Karpas-422 (cell line): ENCODE results near the gene MFSD6. TPM values are rescaled to one million over a fixed set of nuclear protein-coding genes. Genes with fewer than 3 reads are reported as not detected.
"Not testable (repeated sequence)": the region's sequence is repeated elsewhere in the genome, so short reads cannot be mapped to it uniquely, and the experiment has no call there.

ENCODE experiments used
- DNase-seq: peaks from one replicate; pipeline ENCODE4 v3.0.0-alpha.2; 2015
- H2AFZ ChIP-seq: fragments of 200-600 bp; sonication (generic); 2 replicates; pipeline ENCODE4 v1.6.1; 2014; ENCODE audit warnings: antibody characterized with exemption, low read length, mixed read lengths
- H3K27ac ChIP-seq: fragments of 200-600 bp; sonication (generic); 2 replicates; pipeline ENCODE4 v1.5.1; 2014; ENCODE audit warnings: mild to moderate bottlenecking, low read length, moderate library complexity
- H3K27me3 ChIP-seq: fragments of 200-600 bp; sonication (generic); 2 replicates; pipeline ENCODE4 v1.6.1; 2014; ENCODE audit warnings: low read length, mixed read lengths
- H3K36me3 ChIP-seq: fragments of 200-600 bp; sonication (generic); 2 replicates; pipeline ENCODE4 v1.6.1; 2014; ENCODE audit warnings: low read length, mixed read lengths; ENCODE audit not compliant: insufficient read depth
- H3K4me1 ChIP-seq: fragments of 200-600 bp; sonication (generic); 2 replicates; pipeline ENCODE4 v1.6.1; 2014; ENCODE audit warnings: mild to moderate bottlenecking, low read length, mixed read lengths
- H3K4me2 ChIP-seq: fragments of 200-600 bp; sonication (generic); 2 replicates; pipeline ENCODE4 v1.6.1; 2014; ENCODE audit warnings: low read length, low read depth, mild to moderate bottlenecking; ENCODE audit not compliant: poor library complexity, severe bottlenecking
- H3K4me3 ChIP-seq: fragments of 200-600 bp; sonication (generic); 2 replicates; pipeline ENCODE4 v1.5.1; 2014; ENCODE audit warnings: mild to moderate bottlenecking, antibody characterized with exemption, low read length, mixed read lengths
- H3K79me2 ChIP-seq: fragments of 200-600 bp; sonication (generic); 2 replicates; pipeline ENCODE4 v1.6.1; 2014; ENCODE audit warnings: mild to moderate bottlenecking, low read length, mixed read lengths
- H3K9ac ChIP-seq: fragments of 200-600 bp; sonication (generic); 2 replicates; pipeline ENCODE4 v1.6.0; 2014; ENCODE audit warnings: low read length
- H3K9me2 ChIP-seq: fragments of 200-600 bp; sonication (generic), shearing (Covaris generic); replicated peaks from 2 replicates; pipeline ENCODE4 v1.6.0; 2014; ENCODE audit warnings: mild to moderate bottlenecking, low read length, moderate library complexity; ENCODE audit not compliant: insufficient read depth
- H3K9me3 ChIP-seq: fragments of 300-700, 200-600 bp; sonication (generic); 2 replicates; pipeline ENCODE4 v1.6.1; 2014; ENCODE audit warnings: low read length, mixed read lengths
- H4K20me1 ChIP-seq: fragments of 200-600 bp; sonication (generic); 2 replicates; pipeline ENCODE4 v1.6.1; 2014; ENCODE audit warnings: mild to moderate bottlenecking, antibody characterized with exemption, low read length, low read depth; ENCODE audit not compliant: insufficient read depth
- total RNA-seq: library from RNA; depleted of rRNA; stranded (reverse); fragments of >200 nt; shearing (Covaris generic); gene quantifications from 2 replicates; pipeline ENCODE4 v1.2.3, GENCODE V29; 2014; ENCODE audit warnings: low replicate concordance

MFSD6 gene
- total RNA-seq, 1 experiment from 2014 or later, result 65.9 TPM

DNA sequence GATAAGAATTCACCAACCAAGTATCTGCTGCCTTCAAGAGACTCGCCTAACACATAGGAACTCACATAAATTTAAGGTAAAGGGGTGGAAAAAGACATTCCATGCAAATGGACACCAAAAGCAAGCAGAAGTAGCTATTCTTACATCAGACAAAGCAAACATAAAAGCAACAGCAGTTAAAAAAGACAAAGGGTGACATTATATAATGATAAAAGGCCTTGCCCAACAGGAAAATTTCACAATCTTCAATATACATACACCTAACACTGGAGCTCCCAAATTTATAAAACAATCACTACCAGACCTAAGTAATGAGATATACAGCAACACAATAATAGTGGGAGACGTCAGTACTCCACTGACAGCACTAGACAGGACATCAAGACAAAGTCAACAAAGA, 84.9 kb downstream of the MFSD6 start:
- no peak overlapping the region for H3K4me2 ChIP-seq
- H3K79me2 ChIP-seq, result peaks cover 30% of the 10 kb centered on the region
- H3K4me1 ChIP-seq, result no peaks in the 10 kb centered on the region
- no peaks in the 10 kb centered on the region; the same call in 1 of the 2 replicates for H3K9me3 ChIP-seq
- H3K27ac ChIP-seq, result no peak overlapping the region
- no peak for DNase-seq
- H4K20me1 ChIP-seq, result no peaks in the 10 kb centered on the region
- no peak overlapping the region for H3K4me3 ChIP-seq
- no peaks in the 10 kb centered on the region for H3K27me3 ChIP-seq
- H3K9me2 ChIP-seq, result no peaks in the 10 kb centered on the region
- H3K36me3 ChIP-seq, result peaks cover 49% of the 10 kb centered on the region
- H2AFZ ChIP-seq, result no peak overlapping the region
- no peak overlapping the region for H3K9ac ChIP-seq

- H3K9me3 ChIP-seq, H3K4me1 ChIP-seq, DNase-seq: not testable (repeated sequence)
Measured at GRCh38 chr2:190494600-190495227, 86.6 kb downstream of the MFSD6 start.

DNA sequence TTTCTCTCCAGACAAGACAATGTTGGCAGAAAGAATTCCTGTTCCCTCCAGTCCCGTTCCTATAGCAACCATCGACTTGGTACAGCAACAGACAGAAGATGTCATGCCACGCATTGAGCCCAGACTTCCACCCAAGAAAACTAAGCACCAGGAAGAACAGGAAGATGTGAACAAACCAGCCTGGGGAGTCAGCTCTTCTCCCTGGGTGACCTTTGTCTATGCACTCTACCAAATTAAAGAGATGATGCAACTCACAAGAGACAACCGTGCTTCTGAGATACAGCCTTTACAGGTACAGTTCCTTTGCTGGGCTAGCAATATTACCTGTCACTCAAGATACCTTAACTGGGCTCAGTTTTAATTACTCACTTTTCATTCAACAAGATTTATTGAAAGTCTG, 89.3 kb downstream of the MFSD6 start:
- DNase-seq, result no peak
- H3K9me2 ChIP-seq, result no peaks in the 10 kb centered on the region

More at GRCh38 chr2:190494600-190495227, 86.6 kb downstream of the MFSD6 start:
- H3K79me2 ChIP-seq, result peaks cover 20% of the 10 kb centered on the region
- H3K27me3 ChIP-seq, H4K20me1 ChIP-seq, H3K9me2 ChIP-seq, H3K4me2 ChIP-seq, H3K9ac ChIP-seq, H2AFZ ChIP-seq, H3K27ac ChIP-seq, H3K4me3 ChIP-seq: not testable (repeated sequence)
- peaks cover 43% of the 10 kb centered on the region for H3K36me3 ChIP-seq

DNA sequence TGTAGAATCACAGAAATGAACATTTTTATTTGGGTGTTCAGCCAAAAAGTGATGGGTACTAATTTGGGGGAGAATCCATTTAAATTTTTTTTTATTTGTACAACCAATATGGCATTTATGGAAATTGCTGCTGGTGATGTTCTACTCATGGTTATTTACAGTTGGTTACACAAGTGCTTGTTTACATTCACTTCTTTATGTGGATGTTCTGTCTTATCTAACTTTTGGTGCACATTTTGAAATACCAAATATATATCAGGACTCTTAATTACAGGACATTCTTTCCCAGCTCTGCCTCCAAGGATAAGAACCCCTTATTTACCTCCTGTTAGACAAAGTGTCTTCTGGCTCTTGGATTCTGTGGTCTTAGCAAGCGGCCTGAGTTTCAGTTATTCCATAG, 91.1 kb downstream of the MFSD6 start:
- Histone ChIP-seq H3K27me3 (no peaks in the 10 kb centered on the region), H3K36me3 (peaks cover 49% of the 10 kb centered on the region; the same call in 1 of the 2 replicates), H3K4me1 (no peaks in the 10 kb centered on the region), H3K4me3 (no peak overlapping the region), H3K9me2 (no peaks in the 10 kb centered on the region), H3K79me2 (no peaks in the 10 kb centered on the region; the same call in 1 of the 2 replicates), H3K4me2 (no peak overlapping the region), H4K20me1 (no peaks in the 10 kb centered on the region), H3K27ac (no peak overlapping the region), H3K9me3 (no peaks in the 10 kb centered on the region), H3K9ac (no peak overlapping the region), H2AFZ (no peak overlapping the region)
- no peak for DNase-seq

More for the DNA sequence above, 89.3 kb downstream of the MFSD6 start:
- Histone ChIP-seq H2AFZ (no peak overlapping the region), H3K4me3 (no peak overlapping the region), H3K36me3 (peaks cover 36% of the 10 kb centered on the region; the same call in 1 of the 2 replicates), H3K9me3 (no peaks in the 10 kb centered on the region), H3K4me2 (no peak overlapping the region), H3K4me1 (no peaks in the 10 kb centered on the region), H3K9ac (no peak overlapping the region), H3K79me2 (peaks cover 3% of the 10 kb centered on the region), H4K20me1 (no peaks in the 10 kb centered on the region), H3K27me3 (no peaks in the 10 kb centered on the region), H3K27ac (no peak overlapping the region)

DNA sequence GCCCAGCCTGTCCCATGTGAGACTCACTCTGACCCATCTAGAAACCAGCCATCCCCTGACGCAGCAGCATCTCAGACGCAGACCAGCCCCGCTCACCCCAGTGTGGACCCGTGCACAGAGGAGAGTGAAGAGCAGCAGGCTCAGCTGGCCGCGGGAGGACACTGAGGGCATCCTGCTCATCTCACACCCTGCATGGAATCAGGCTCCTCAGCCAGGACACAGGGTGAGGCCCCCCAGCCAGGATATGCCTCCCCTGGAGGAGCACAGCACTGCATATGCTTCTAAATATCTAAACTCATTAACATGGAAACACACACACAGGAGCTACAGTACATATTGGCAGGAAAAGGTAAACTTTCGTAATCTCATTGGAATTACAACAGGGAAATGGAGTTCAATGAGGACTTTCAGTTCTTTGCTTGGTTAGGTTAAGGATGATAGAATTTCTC, 91.9 kb downstream of the MFSD6 start:
- Histone ChIP-seq H3K9ac (no peak overlapping the region), H3K4me3 (no peak overlapping the region), H3K27me3 (no peaks in the 10 kb centered on the region), H3K9me2 (no peaks in the 10 kb centered on the region), H3K36me3 (peaks cover 55% of the 10 kb centered on the region; the same call in 1 of the 2 replicates), H3K4me1 (no peaks in the 10 kb centered on the region), H3K9me3 (no peaks in the 10 kb centered on the region), H3K27ac (no peak overlapping the region), H4K20me1 (no peaks in the 10 kb centered on the region), H3K4me2 (no peak overlapping the region), H3K79me2 (no peaks in the 10 kb centered on the region; the same call in 1 of the 2 replicates), H2AFZ (no peak overlapping the region)
- DNase-seq, result no peak

GRCh38 chr2:190501231-190501630, 93.1 kb downstream of the MFSD6 start:
- Histone ChIP-seq H3K27ac (no peak overlapping the region), H3K4me2 (no peak overlapping the region), H3K9ac (no peak overlapping the region), H3K9me3 (no peaks in the 10 kb centered on the region), H3K4me1 (peaks cover 3% of the 10 kb centered on the region), H3K9me2 (no peaks in the 10 kb centered on the region), H3K79me2 (no peaks in the 10 kb centered on the region; the same call in 1 of the 2 replicates), H2AFZ (no peak overlapping the region), H3K36me3 (peaks cover 67% of the 10 kb centered on the region; the same call in 1 of the 2 replicates), H3K4me3 (no peak overlapping the region), H3K27me3 (no peaks in the 10 kb centered on the region), H4K20me1 (no peaks in the 10 kb centered on the region)
- DNase-seq, result no peak

- H3K27ac ChIP-seq, result no peak overlapping the region
- H3K9ac ChIP-seq, result no peak overlapping the region
- no peak overlapping the region for H2AFZ ChIP-seq
- peaks cover 70% of the 10 kb centered on the region; the same call in 1 of the 2 replicates for H3K36me3 ChIP-seq
- H3K27me3 ChIP-seq, result no peaks in the 10 kb centered on the region
- H3K79me2 ChIP-seq, result no peaks in the 10 kb centered on the region; the same call in 1 of the 2 replicates
- no peak overlapping the region for H3K4me2 ChIP-seq
- no peaks in the 10 kb centered on the region for H3K9me3 ChIP-seq
- peaks cover 9% of the 10 kb centered on the region for H3K4me1 ChIP-seq
- H4K20me1 ChIP-seq, result no peaks in the 10 kb centered on the region
- DNase-seq, result no peak
- H3K9me2 ChIP-seq, result no peaks in the 10 kb centered on the region
- H3K4me3 ChIP-seq, result no peak overlapping the region
Measured at GRCh38 chr2:190501702-190502407, 93.7 kb downstream of the MFSD6 start.

DNA sequence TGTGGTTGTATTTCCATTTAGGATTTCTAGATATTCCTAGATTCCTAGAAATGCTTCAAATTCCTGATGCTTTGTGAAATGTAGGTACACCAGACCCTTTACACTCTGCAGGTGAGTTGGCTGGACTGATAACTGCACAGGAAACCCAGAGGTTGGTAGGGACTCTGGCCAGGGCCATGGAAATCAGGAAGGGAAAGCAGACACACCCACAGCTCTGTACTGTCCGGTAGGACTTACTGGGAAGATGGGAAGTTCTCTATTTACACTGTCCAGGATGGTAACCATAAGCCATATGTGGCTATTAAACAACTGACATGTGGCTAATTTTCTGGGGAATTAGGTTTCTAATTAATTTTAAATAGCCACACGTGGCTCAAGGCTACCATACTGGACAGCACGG, 94.9 kb downstream of the MFSD6 start:
- H3K4me1 ChIP-seq, result peaks cover 20% of the 10 kb centered on the region
- no peaks in the 10 kb centered on the region for H3K9me3 ChIP-seq
- peaks cover 64% of the 10 kb centered on the region; the same call in 1 of the 2 replicates for H3K36me3 ChIP-seq
- H3K4me3 ChIP-seq, result no peak overlapping the region
- H4K20me1 ChIP-seq, result no peaks in the 10 kb centered on the region
- H2AFZ ChIP-seq, result no peak overlapping the region
- H3K4me2 ChIP-seq, result no peak overlapping the region
- H3K9ac ChIP-seq, result no peak overlapping the region
- H3K79me2 ChIP-seq, result no peaks in the 10 kb centered on the region; the same call in 1 of the 2 replicates
- no peaks in the 10 kb centered on the region for H3K27me3 ChIP-seq
- no peak overlapping the region for H3K27ac ChIP-seq
- no peaks in the 10 kb centered on the region for H3K9me2 ChIP-seq
- DNase-seq, result no peak
